GM12891 (cell line): ENCODE data around the gene GLIPR1L1.

Experiments used
- POLR2A ChIP-seq: IDR thresholded peaks from 2 replicates; pipeline ENCODE4 v1.6.1; 2011; ENCODE audit warnings: low read depth, low read length, control low read depth
- POLR2AphosphoS5 ChIP-seq: IDR thresholded peaks from 2 replicates; pipeline ENCODE4 v1.6.1; 2011; ENCODE audit warnings: low read depth, low read length, control low read depth
- SPI1 ChIP-seq: IDR thresholded peaks from 2 replicates; pipeline ENCODE4 v1.6.1; 2011; ENCODE audit warnings: low read depth, low read length, control low read depth

- TF ChIP-seq POLR2AphosphoS5 = no peak
- no peak for TF ChIP-seq POLR2A
- TF ChIP-seq SPI1 = no peak
These were observed 19.5 kb downstream of the GLIPR1L1 start for GRCh38 chr12:75354011-75354410.
